ENCODE data around the gene NIPA2. TPM values are rescaled to one million over a fixed set of nuclear protein-coding genes. Genes with fewer than 3 reads are reported as not detected.
A peak's percentile ranks its signal among the peaks of the same experiment; 100 is the strongest.

NIPA2 gene
- total RNA-seq, 1 experiment from 2014 or later, result 77.9 TPM

DNA sequence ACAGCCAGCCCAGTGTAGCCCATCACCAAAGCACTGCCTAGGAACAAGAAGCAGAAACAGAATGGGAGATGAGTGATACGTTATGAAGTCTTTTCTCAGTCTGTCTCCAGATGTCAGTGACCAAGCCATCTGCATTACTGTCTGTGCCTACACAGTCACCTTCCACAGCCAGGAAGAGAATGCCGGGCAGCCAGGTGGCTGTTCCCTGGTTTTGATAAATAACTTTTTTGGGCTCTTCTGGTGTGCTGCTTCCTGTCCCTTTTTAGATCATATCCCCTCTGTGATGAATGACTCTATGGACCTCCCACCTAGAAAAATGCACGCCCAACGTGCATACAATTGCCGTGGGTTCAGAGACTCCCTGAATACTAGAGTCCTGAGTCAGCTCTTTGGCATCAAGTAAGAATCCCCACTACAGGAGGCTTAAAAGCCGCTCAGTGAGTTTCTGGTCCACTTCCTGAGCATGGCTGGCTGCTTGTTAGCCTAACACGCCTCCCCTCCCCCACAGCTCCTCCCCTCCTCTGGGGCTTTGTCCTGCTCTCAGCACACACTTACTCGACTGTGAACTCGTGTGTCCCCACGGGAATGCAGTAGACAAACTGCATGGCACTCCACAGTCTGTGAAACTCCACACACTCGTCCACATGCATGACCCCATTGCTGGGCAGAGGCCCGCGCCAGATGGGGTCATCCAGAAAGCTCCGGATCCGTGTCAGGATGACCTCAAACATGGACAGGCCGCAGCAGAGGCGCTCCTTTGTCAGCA is 34.7 kb downstream of the NIPA2 start:
- Mint-ChIP-seq H3K27ac (peak overlapping the region; percentile 82 to 98 (median 82); a peak in 6 of 7 replicates), H3K4me3 (no peak overlapping the region), H3K9me3 (peaks cover 0 to 6% of the 10 kb centered on the region in 2 experiments; a peak in 4 of 5 replicates), H3K4me1 (peaks cover 15 to 17% of the 10 kb centered on the region in 2 experiments), H3K36me3 (ENCODE audit: insufficient read depth in 1 of 3, low read depth in 3 of 3) (peaks cover 46 to 74% (median 61%) of the 10 kb centered on the region in 3 experiments), H3K27me3 (ENCODE audit: low read depth) (no peaks in the 10 kb centered on the region; the same call in 1 of the 2 replicates)
- H2BK120ac ChIP-seq (ENCODE audit: low read depth, low read length, poor library complexity, severe bottlenecking), result no peak overlapping the region
- no peak overlapping the region for H3K4me2 ChIP-seq (ENCODE audit: insufficient read depth, insufficient read length, low read length)
- no peaks in the 10 kb centered on the region for H3K23me2 ChIP-seq (ENCODE audit: insufficient read length, low read depth, low read length, poor library complexity, severe bottlenecking)
- H2AFZ ChIP-seq (ENCODE audit: low read length), result no peak overlapping the region
- H4K20me1 ChIP-seq (ENCODE audit: control insufficient read depth, insufficient read depth, insufficient read length), result no peaks in the 10 kb centered on the region
- no peak overlapping the region for H2BK5ac ChIP-seq (ENCODE audit: insufficient read length, low read length)
- H3K23ac ChIP-seq (ENCODE audit: insufficient read length, low read depth, low read length), result no peak overlapping the region
- no peak overlapping the region for H3K56ac ChIP-seq (ENCODE audit: insufficient read length, low read depth, low read length)
- H3K79me1 ChIP-seq (ENCODE audit: insufficient read depth, low read depth, low read length, poor library complexity, severe bottlenecking), result no peaks in the 10 kb centered on the region
- no peak overlapping the region for H2BK20ac ChIP-seq (ENCODE audit: low read depth, low read length, poor library complexity, severe bottlenecking)
- peak overlapping the region; percentile 25 for H3K27ac ChIP-seq (ENCODE audit: insufficient read length, low read depth, low read length)
- no peak overlapping the region for H3T11ph ChIP-seq (ENCODE audit: low read length)
- H3K79me2 ChIP-seq (ENCODE audit: insufficient read depth, low read length), result no peaks in the 10 kb centered on the region
- H3K9me3 ChIP-seq (ENCODE audit: control insufficient read depth, low read depth, low read length), result no peaks in the 10 kb centered on the region
- H2AK5ac ChIP-seq (ENCODE audit: insufficient read length, low read length), result no peak overlapping the region
- H4K91ac ChIP-seq (ENCODE audit: insufficient read length, low read depth, low read length), result no peak overlapping the region
- H3K27me3 ChIP-seq (ENCODE audit: insufficient read depth, low read length), result no peaks in the 10 kb centered on the region
- no peak overlapping the region for H2BK15ac ChIP-seq (ENCODE audit: low read depth, low read length)
- H3K4ac ChIP-seq (ENCODE audit: low read depth, low read length), result no peak overlapping the region
- no peak overlapping the region for H4K5ac ChIP-seq (ENCODE audit: insufficient read length, low read depth, low read length)
- no peak overlapping the region for H3K9ac ChIP-seq (ENCODE audit: extremely low read depth, insufficient read length, low read length)
- H2BK12ac ChIP-seq (ENCODE audit: insufficient read length, low read depth, low read length), result no peak overlapping the region
- DNase-seq, result peak; percentile 63
- TF ChIP-seq CTCF (conservative IDR thresholded peaks at IDR 0.05), result no peak
- peak overlapping the region; percentile 28 for H3K18ac ChIP-seq (ENCODE audit: insufficient read length, low read depth, low read length)
- peaks cover 3% of the 10 kb centered on the region; the same call in 1 of the 2 replicates for H3K4me1 ChIP-seq (ENCODE audit: insufficient read depth, low read length)
- peak overlapping the region; percentile 72 for H3K14ac ChIP-seq (ENCODE audit: insufficient read depth, low read length)
- no CpG with 5 or more reads among the region's 17 CpGs for WGBS (ENCODE audit: extremely low coverage, insufficient read length, low lambda C conversion rate)
- H4K8ac ChIP-seq (replicated peaks; ENCODE audit: insufficient read length, low read depth, low read length), result no peak overlapping the region

Data from H9 (cell line).